Endothelial cell of umbilical vein (primary cell): ENCODE measurements around the gene MBNL2. TPM values are rescaled to one million over a fixed set of nuclear protein-coding genes. Genes with fewer than 3 reads are reported as not detected.

ENCODE experiments used
- BruUV-seq: library from RNA; stranded (reverse); fragments of 400-500 nt; replicated peaks from 2 replicates; lab custom pipeline; 2021; lab: Mats Ljungman, UMichigan
- CTCF ChIA-PET: fragments of 300-600, 350-600 bp; sonication (Branson Sonifier 250); formaldehyde crosslinking; loops from one replicate; lab custom pipeline; 2021; ENCODE audit warnings: antibody characterized with exemption, inconsistent platforms; lab: Charles Lee
- POLR2A ChIA-PET: fragments of 300-600, 350-600 bp; sonication (Branson Sonifier 250); formaldehyde crosslinking; loops from one replicate; lab custom pipeline; 2021; ENCODE audit warnings: antibody characterized with exemption, inconsistent platforms; lab: Charles Lee
- DNase-seq: peaks from one replicate; pipeline ENCODE4 v3.0.0-alpha.2; 2011; ENCODE audit warnings: low read depth, low spot score
- FAIRE-seq: peaks from 2 replicates; lab custom pipeline; 2011; peaks lifted over from hg19 to GRCh38; lab: Jason Lieb, UNC
- H2AFZ ChIP-seq: 2 replicates; pipeline ENCODE4 v1.6.0; 2012; ENCODE audit warnings: low read depth, low read length, control low read depth, inconsistent platforms
- H3K27ac ChIP-seq: 2 replicates; pipeline ENCODE4 v1.5.1; 2011; ENCODE audit warnings: low read depth, mild to moderate bottlenecking, control low read depth, low read length, moderate library complexity; ENCODE audit not compliant: insufficient read depth
- H3K27me3 ChIP-seq, 2 experiments: 2 replicates each; pipeline versions ENCODE4 v1.6.0 to v1.6.1; 2011; ENCODE audit warnings: low read length in 2 of 2, mixed read lengths in 1 of 2; ENCODE audit not compliant: control insufficient read depth in 2 of 2, insufficient read depth in 2 of 2
- H3K36me3 ChIP-seq, 2 experiments: 2 replicates in 1 of 2; 3 replicates in 1 of 2; pipeline ENCODE4 v1.5.1; 2011; ENCODE audit warnings: low read length in 2 of 2, mild to moderate bottlenecking in 1 of 2, moderate library complexity in 1 of 2; ENCODE audit not compliant: control insufficient read depth in 2 of 2, insufficient read depth in 2 of 2; ENCODE audit errors: extremely low read depth in 1 of 2
- H3K4me1 ChIP-seq: 3 replicates; pipeline ENCODE4 v1.5.1; 2011; ENCODE audit warnings: mild to moderate bottlenecking, low read length; ENCODE audit not compliant: control insufficient read depth, insufficient read depth; ENCODE audit errors: extremely low read depth
- H3K4me2 ChIP-seq: 2 replicates; pipeline ENCODE4 v1.6.1; 2011; ENCODE audit warnings: low read length, control low read depth, mixed read lengths; ENCODE audit not compliant: insufficient read depth
- H3K4me3 ChIP-seq, 3 experiments: fragments of 200-600 bp in 1 of 3; sonication (generic), shearing (Covaris generic) in 1 of 3; replicated peaks in 1 of 3; 2 replicates each; pipeline ENCODE4 v1.5.1; 2011 to 2016; ENCODE audit warnings: control low read depth in 3 of 3, low read length in 3 of 3, mild to moderate bottlenecking in 2 of 3, inconsistent platforms in 1 of 3, low read depth in 1 of 3, moderate library complexity in 1 of 3; ENCODE audit not compliant: insufficient read depth in 1 of 3
- H3K79me2 ChIP-seq: 2 replicates; pipeline ENCODE4 v1.6.0; 2012; ENCODE audit warnings: low read length, inconsistent platforms; ENCODE audit not compliant: control insufficient read depth, insufficient read depth
- H3K9ac ChIP-seq: replicated peaks from 2 replicates; pipeline ENCODE3; 2011; ENCODE audit warnings: low read length, control low read depth; ENCODE audit not compliant: insufficient read depth; ENCODE audit errors: extremely low read depth
- H3K9me1 ChIP-seq: replicated peaks from 3 replicates; pipeline ENCODE4 v1.6.0; 2011; ENCODE audit warnings: mild to moderate bottlenecking, low read length; ENCODE audit not compliant: control insufficient read depth, insufficient read depth; ENCODE audit errors: extremely low read depth
- H3K9me3 ChIP-seq: replicated peaks from 2 replicates; pipeline ENCODE4 v1.5.1; 2012; ENCODE audit warnings: low read length, inconsistent platforms; ENCODE audit not compliant: control insufficient read depth, insufficient read depth
- H4K20me1 ChIP-seq: replicated peaks from 2 replicates; pipeline ENCODE3; 2011; ENCODE audit warnings: mild to moderate bottlenecking, low read length; ENCODE audit not compliant: control insufficient read depth, insufficient read depth; ENCODE audit errors: extremely low read depth
- CTCF ChIP-seq, 2 donors: IDR thresholded peaks; 1 replicate in 1 of 2; 2 replicates in 1 of 2; pipeline ENCODE4 v1.5.1; 2011; ENCODE audit warnings: low read length in 2 of 2, mild to moderate bottlenecking in 2 of 2, moderate library complexity in 2 of 2, control low read depth in 1 of 2, inconsistent platforms in 1 of 2, low read depth in 1 of 2; ENCODE audit not compliant: insufficient read depth in 1 of 2; ENCODE audit errors: extremely low read depth in 1 of 2
- EZH2 ChIP-seq: IDR thresholded peaks from 2 replicates; pipeline ENCODE4 v1.6.1; 2012; ENCODE audit warnings: borderline replicate concordance, low read depth, mild to moderate bottlenecking, moderate library complexity, low read length, inconsistent platforms; ENCODE audit not compliant: severe bottlenecking
- FOS ChIP-seq: IDR thresholded peaks from 2 replicates; pipeline ENCODE4 v1.6.1; 2011; ENCODE audit warnings: mild to moderate bottlenecking, low read length, moderate library complexity, borderline replicate concordance; ENCODE audit not compliant: insufficient read depth
- GATA2 ChIP-seq: IDR thresholded peaks from 2 replicates; pipeline ENCODE4 v1.7.0; 2011; ENCODE audit warnings: low read depth, mild to moderate bottlenecking, moderate library complexity, mixed read lengths, low read length; ENCODE audit not compliant: insufficient read length, insufficient read depth
- JUN ChIP-seq: IDR thresholded peaks from 2 replicates; pipeline ENCODE4 v1.6.1; 2011; ENCODE audit warnings: borderline replicate concordance, low read depth; ENCODE audit not compliant: insufficient read length, insufficient read depth
- MAX ChIP-seq: IDR thresholded peaks from 2 replicates; pipeline ENCODE4 v1.6.1; 2011; ENCODE audit not compliant: insufficient read depth, insufficient read length
- MYC ChIP-seq: IDR thresholded peaks from one replicate; pipeline ENCODE4 v1.6.1; 2011; ENCODE audit warnings: mild to moderate bottlenecking, low read depth, low read length
- POLR2A ChIP-seq: IDR thresholded peaks from 2 replicates; pipeline ENCODE4 v1.6.1; 2012; ENCODE audit warnings: low read depth, mild to moderate bottlenecking, control low read depth, low read length
- POLR2AphosphoS5 ChIP-seq: IDR thresholded peaks from 2 replicates; pipeline ENCODE4 v1.6.1; 2012; ENCODE audit warnings: low read depth, mild to moderate bottlenecking, control low read depth, low read length, moderate library complexity; ENCODE audit not compliant: insufficient read depth
- dilution Hi-C: fragments of 300-500 bp; cut with MboI; formaldehyde crosslinking; loops from one replicate; pipeline ENCODE4 v1.15.0; 2019; ENCODE audit warnings: low sequenced_read_pairs; ENCODE audit not compliant: extremely low pct_ligation_motif_present
- intact Hi-C: fragments of 100-400 bp; cut with micrococcal nuclease; formaldehyde crosslinking; loops from one replicate; pipeline ENCODE4 v1.10.0; 2022
- polyA plus RNA-seq, 4 experiments: library from polyadenylated mRNA; depleted of rRNA in 3 of 4; stranded (reverse) in 3 of 4; unstranded in 1 of 4; fragments of >200 nt; gene quantifications; 2 replicates each; pipeline versions ENCODE4 v1.2.1 to v1.2.3, GENCODE V29; 2011 to 2012; ENCODE audit warnings: missing spikeins in 1 of 4
- total RNA-seq: library from RNA; stranded (reverse); gene quantifications from 2 replicates; pipeline ENCODE4 v1.2.3, GENCODE V29; 2021

Gene MBNL2
- total and polyA plus RNA-seq, 2 donors (not counting 3 experiments of a cell fraction or from before 2014, with no cell fraction given), result 32.9 to 76.5 TPM

GRCh38 chr13:97369261-97369893 is 147.2 kb downstream of the MBNL2 start:
- H3K4me3 ChIP-seq, result peak overlapping the region in 2 of 3 experiments; percentile 52 to 77
- ChIA-PET CTCF (interaction anchor here (1.1 to 4.5 kb wide), 4 partner anchors 10 to 352 kb away, joined by 3 to 31 read pairs (median 17); no protein-coding TSS in a partner anchor), POLR2A (no interaction called here)
- H2AFZ ChIP-seq, result no peak overlapping the region
- no peaks in the 10 kb centered on the region for H3K9me3 ChIP-seq
- no peak overlapping the region for H3K27ac ChIP-seq
- no peaks in the 10 kb centered on the region for H3K9me1 ChIP-seq
- H4K20me1 ChIP-seq, result no peaks in the 10 kb centered on the region
- dilution Hi-C loops (no loop called here), intact Hi-C loops (no loop called here)
- peak overlapping the region; percentile 76 for H3K4me2 ChIP-seq
- TF ChIP-seq MAX (no peak), MYC (no peak), EZH2 (no peak), CTCF (IDR thresholded peaks at IDR 0.05; ENCODE audit: extremely low read depth in 1 of 2, insufficient read depth in 1 of 2, low read depth in 1 of 2, low read length in 2 of 2) (no peak), GATA2 (no peak), FOS (no peak), POLR2A (no peak), POLR2AphosphoS5 (no peak), JUN (no peak)
- H3K36me3 ChIP-seq, result peaks cover 15 to 17% of the 10 kb centered on the region in 2 experiments
- H3K4me1 ChIP-seq, result peaks cover 6% of the 10 kb centered on the region
- DNase-seq, result peak; percentile 32
- peaks cover 2% of the 10 kb centered on the region for H3K79me2 ChIP-seq
- FAIRE-seq, result no peak
- BruUV-seq, result no TSS peak
- peak overlapping the region; percentile 54 for H3K9ac ChIP-seq
- no peaks in the 10 kb centered on the region for H3K27me3 ChIP-seq
